ENCODE measurements around the gene TACC2.

The TACC2 gene

DNA sequence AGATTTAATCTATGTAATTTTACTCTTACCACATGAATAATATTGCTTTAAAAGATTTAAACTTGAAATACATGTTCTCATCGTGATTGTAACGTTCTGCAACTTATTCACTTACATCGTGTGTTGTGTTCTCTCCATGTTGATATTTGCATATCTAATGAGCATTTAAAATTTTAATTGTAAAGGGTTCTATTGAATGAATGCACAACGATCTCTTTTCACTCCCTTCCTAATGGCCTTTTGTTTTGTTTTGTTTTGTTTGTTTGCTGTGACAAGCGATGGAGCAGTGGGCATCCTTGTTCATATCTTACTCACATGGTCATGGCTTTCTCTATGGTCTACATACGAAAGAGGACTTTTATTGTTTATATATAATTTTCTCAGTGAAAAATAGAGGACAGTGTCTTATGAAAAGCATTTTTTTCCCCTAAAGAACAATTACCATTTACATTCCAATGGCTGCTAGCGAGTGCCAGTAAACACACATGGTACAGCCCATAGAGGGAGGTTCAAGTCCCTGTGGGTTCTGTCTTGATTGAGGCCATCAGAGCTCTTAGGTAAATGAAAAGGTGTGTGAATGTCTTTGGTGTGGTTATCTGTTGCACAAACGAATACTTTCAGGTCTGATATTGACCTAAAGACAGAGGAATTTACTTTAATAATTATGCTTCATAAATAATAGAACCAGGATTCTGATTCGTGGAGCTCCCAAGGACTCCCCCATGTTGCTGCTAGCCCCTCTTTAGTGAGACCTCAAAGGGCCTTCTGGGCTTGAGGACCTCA, 314.5 kb downstream of the TACC2 start:
- TF ChIP-seq, protein P1, sequence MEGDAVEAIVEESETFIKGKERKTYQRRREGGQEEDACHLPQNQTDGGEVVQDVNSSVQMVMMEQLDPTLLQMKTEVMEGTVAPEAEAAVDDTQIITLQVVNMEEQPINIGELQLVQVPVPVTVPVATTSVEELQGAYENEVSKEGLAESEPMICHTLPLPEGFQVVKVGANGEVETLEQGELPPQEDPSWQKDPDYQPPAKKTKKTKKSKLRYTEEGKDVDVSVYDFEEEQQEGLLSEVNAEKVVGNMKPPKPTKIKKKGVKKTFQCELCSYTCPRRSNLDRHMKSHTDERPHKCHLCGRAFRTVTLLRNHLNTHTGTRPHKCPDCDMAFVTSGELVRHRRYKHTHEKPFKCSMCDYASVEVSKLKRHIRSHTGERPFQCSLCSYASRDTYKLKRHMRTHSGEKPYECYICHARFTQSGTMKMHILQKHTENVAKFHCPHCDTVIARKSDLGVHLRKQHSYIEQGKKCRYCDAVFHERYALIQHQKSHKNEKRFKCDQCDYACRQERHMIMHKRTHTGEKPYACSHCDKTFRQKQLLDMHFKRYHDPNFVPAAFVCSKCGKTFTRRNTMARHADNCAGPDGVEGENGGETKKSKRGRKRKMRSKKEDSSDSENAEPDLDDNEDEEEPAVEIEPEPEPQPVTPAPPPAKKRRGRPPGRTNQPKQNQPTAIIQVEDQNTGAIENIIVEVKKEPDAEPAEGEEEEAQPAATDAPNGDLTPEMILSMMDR (IDR thresholded peaks at IDR 0.05; ENCODE audit: low read depth, low read length), result no peak
- Histone ChIP-seq H3K27me3 (no peaks in the 10 kb centered on the region), H3K4me3 (ENCODE audit: low read depth, low read length) (no peak overlapping the region), H3K4me1 (no peaks in the 10 kb centered on the region), H3K36me3 (no peaks in the 10 kb centered on the region), H3K9me3 (no peaks in the 10 kb centered on the region)
- DNase-seq, result no peak

Data from BE2C (cell line).